ENCODE measurements around the gene EXO1. TPM values are rescaled to one million over a fixed set of nuclear protein-coding genes. Genes with fewer than 3 reads are reported as not detected.

EXO1 gene
- total RNA-seq, 4 donors from 2014 or later = 0.46 to 1.5 (median 1.4) TPM; not detected in 1

GRCh38 chr1:241817956-241818612 is 29.9 kb upstream of the EXO1 start:
- TF ChIP-seq EP300 (IDR thresholded peaks at IDR 0.05) (no peak), POLR2AphosphoS5 (IDR thresholded peaks at IDR 0.05) (no peak), POLR2A (IDR thresholded peaks at IDR 0.05; ENCODE audit: low read depth) (no peak), CTCF (IDR thresholded peaks at IDR 0.05) (no peak)
- no peaks in the 10 kb centered on the region for H3K9me3 ChIP-seq
- no peaks in the 10 kb centered on the region for H3K27me3 ChIP-seq
- H3K36me3 ChIP-seq = no peaks in the 10 kb centered on the region
- no peak overlapping the region for H3K27ac ChIP-seq (replicated peaks in 1 of 4)
- no peaks in the 10 kb centered on the region for H3K4me1 ChIP-seq
- no peak for DNase-seq (ENCODE audit: extremely low spot score)
- 52% methylated on average over 3 of the region's 3 CpGs for WGBS
- no peak overlapping the region for H3K4me3 ChIP-seq
- intact Hi-C loops (cut with DNase I) = no loop called here

GRCh38 chr1:241819340-241819866 is 28.6 kb upstream of the EXO1 start:
- DNase-seq (ENCODE audit: extremely low spot score) = no peak
- Histone ChIP-seq H3K27ac (replicated peaks in 1 of 4) (no peak overlapping the region), H3K27me3 (no peaks in the 10 kb centered on the region), H3K4me1 (no peaks in the 10 kb centered on the region), H3K36me3 (no peaks in the 10 kb centered on the region), H3K4me3 (no peak overlapping the region), H3K9me3 (no peaks in the 10 kb centered on the region)
- WGBS = 67% methylated on average over 4 of the region's 4 CpGs
- TF ChIP-seq EP300 (IDR thresholded peaks at IDR 0.05) (no peak), POLR2A (IDR thresholded peaks at IDR 0.05; ENCODE audit: low read depth) (no peak), CTCF (IDR thresholded peaks at IDR 0.05) (no peak), POLR2AphosphoS5 (IDR thresholded peaks at IDR 0.05) (no peak)
- intact Hi-C loops (cut with DNase I) = no loop called here

- 84% methylated on average over 4 of the region's 4 CpGs for WGBS
Observed at GRCh38 chr1:241821363-241821762, 26.6 kb upstream of the EXO1 start.

GRCh38 chr1:241822846-241823245 is 25.2 kb upstream of the EXO1 start:
- TF ChIP-seq POLR2A (IDR thresholded peaks at IDR 0.05; ENCODE audit: low read depth) = no peak
- intact Hi-C loops (cut with DNase I) = no loop called here
- H3K27me3 ChIP-seq = no peaks in the 10 kb centered on the region
- H3K4me3 ChIP-seq = no peak overlapping the region
- no peaks in the 10 kb centered on the region for H3K36me3 ChIP-seq
- H3K9me3 ChIP-seq = no peaks in the 10 kb centered on the region
- H3K4me1 ChIP-seq = no peaks in the 10 kb centered on the region
- H3K27ac ChIP-seq (replicated peaks in 1 of 4) = no peak overlapping the region
- no peak for DNase-seq (ENCODE audit: extremely low spot score)

More at GRCh38 chr1:241821363-241821762, 26.6 kb upstream of the EXO1 start:
- Histone ChIP-seq H3K4me1 (no peaks in the 10 kb centered on the region), H3K36me3 (no peaks in the 10 kb centered on the region), H3K27me3 (no peaks in the 10 kb centered on the region), H3K27ac (replicated peaks in 1 of 4) (no peak overlapping the region), H3K4me3 (no peak overlapping the region), H3K9me3 (no peaks in the 10 kb centered on the region)
- intact Hi-C loops (cut with DNase I) = no loop called here
- no peak for DNase-seq (ENCODE audit: extremely low spot score)
- TF ChIP-seq EP300 (IDR thresholded peaks at IDR 0.05) (no peak), POLR2A (IDR thresholded peaks at IDR 0.05; ENCODE audit: low read depth) (no peak), CTCF (IDR thresholded peaks at IDR 0.05) (no peak), POLR2AphosphoS5 (IDR thresholded peaks at IDR 0.05) (no peak)

GRCh38 chr1:241823925-241824324 is 24.1 kb upstream of the EXO1 start:
- no peaks in the 10 kb centered on the region for H3K36me3 ChIP-seq
- no peak overlapping the region for H3K4me3 ChIP-seq
- DNase-seq (ENCODE audit: extremely low spot score) = no peak
- TF ChIP-seq POLR2A (IDR thresholded peaks at IDR 0.05; ENCODE audit: low read depth) = no peak
- no peak for TF ChIP-seq POLR2AphosphoS5 (IDR thresholded peaks at IDR 0.05)
- TF ChIP-seq CTCF (IDR thresholded peaks at IDR 0.05) = no peak
- no peak for TF ChIP-seq EP300 (IDR thresholded peaks at IDR 0.05)
- 94% methylated on average over 1 of the region's 1 CpG for WGBS
- H3K9me3 ChIP-seq = no peaks in the 10 kb centered on the region
- H3K27ac ChIP-seq (replicated peaks in 1 of 4) = no peak overlapping the region
- no peaks in the 10 kb centered on the region for H3K27me3 ChIP-seq
- H3K4me1 ChIP-seq = peaks cover 0 to 7% (median 1%) of the 10 kb centered on the region in 4 donors
- intact Hi-C loops (cut with DNase I) = no loop called here

Measured in esophagus muscularis mucosa (tissue), 4 donors.